ENCODE data around the gene ERICH2. TPM values are rescaled to one million over a fixed set of nuclear protein-coding genes. Genes with fewer than 3 reads are reported as not detected.

Gene ERICH2
- total RNA-seq, 1 experiment from 2014 or later, result 2.4 TPM

DNA sequence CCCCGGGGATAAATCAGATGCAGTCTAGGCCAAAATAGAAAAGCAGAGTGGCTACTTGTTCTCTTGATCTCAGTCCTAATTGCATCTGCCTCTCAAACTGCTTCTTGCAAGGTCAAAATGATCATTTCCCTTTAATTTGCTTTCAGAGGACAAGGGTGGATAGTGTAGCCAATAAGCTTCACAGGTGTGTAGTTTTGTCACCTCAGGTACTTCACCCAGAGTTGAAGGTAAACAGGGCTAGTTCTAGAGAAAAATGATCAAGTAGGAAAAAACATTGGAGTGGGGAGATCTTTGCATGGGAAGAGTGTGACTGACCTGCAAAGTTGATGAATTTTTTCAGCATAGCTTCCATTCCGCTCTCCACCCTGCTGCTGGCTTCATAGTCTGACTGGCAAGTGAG, 8.7 kb downstream of the ERICH2 start:
- ATAC-seq (no peak), DNase-seq (ENCODE audit: low read depth, low spot score) (no peak)
- Histone ChIP-seq H3K9ac (ENCODE audit: low read length) (no peak overlapping the region), H3K27ac (ENCODE audit: low read depth, low read length) (no peak overlapping the region), H3K27me3 (ENCODE audit: insufficient read depth, low read length) (no peaks in the 10 kb centered on the region), H3K9me3 (ENCODE audit: control insufficient read depth in 1 of 2, insufficient read depth in 1 of 2, low read depth in 1 of 2, low read length in 2 of 2) (no peaks in the 10 kb centered on the region), H3K79me2 (ENCODE audit: insufficient read depth, low read length) (no peaks in the 10 kb centered on the region), H3K4me3 (replicated peaks in 1 of 2; ENCODE audit: low read depth in 1 of 2, low read length in 2 of 2) (no peak overlapping the region), H3K36me3 (ENCODE audit: control insufficient read depth in 1 of 2, insufficient read depth in 2 of 2, low read length in 2 of 2) (no peaks in the 10 kb centered on the region), H2AFZ (ENCODE audit: low read depth, low read length, poor library complexity, severe bottlenecking) (no peak overlapping the region), H3K4me1 (ENCODE audit: control insufficient read depth in 1 of 2, insufficient read depth in 2 of 2, low read length in 2 of 2) (no peaks in the 10 kb centered on the region), H4K20me1 (ENCODE audit: insufficient read depth) (no peaks in the 10 kb centered on the region), H3K4me2 (ENCODE audit: low read length) (no peak overlapping the region), H3K9me2 (ENCODE audit: insufficient read depth) (no peaks in the 10 kb centered on the region)
- no TSS peak for BruUV-seq (replicated peaks)
- no peak for TF ChIP-seq YY1 (IDR thresholded peaks at IDR 0.05; ENCODE audit: extremely low read depth, insufficient replicate concordance, low read depth, low read length)
- TF ChIP-seq EZH2phosphoT487 (IDR thresholded peaks at IDR 0.05; ENCODE audit: borderline replicate concordance), result no peak
- TF ChIP-seq POLR2AphosphoS5 (IDR thresholded peaks at IDR 0.05; ENCODE audit: low read depth, low read length), result no peak
- TF ChIP-seq SP1 (IDR thresholded peaks at IDR 0.05; ENCODE audit: low read depth), result no peak
- no peak for TF ChIP-seq EZH2 (IDR thresholded peaks at IDR 0.05)
- no peak for TF ChIP-seq TCF7L2 (IDR thresholded peaks at IDR 0.05; ENCODE audit: borderline replicate concordance, extremely low read depth, insufficient read depth, insufficient read length)
- TF ChIP-seq, protein P1, sequence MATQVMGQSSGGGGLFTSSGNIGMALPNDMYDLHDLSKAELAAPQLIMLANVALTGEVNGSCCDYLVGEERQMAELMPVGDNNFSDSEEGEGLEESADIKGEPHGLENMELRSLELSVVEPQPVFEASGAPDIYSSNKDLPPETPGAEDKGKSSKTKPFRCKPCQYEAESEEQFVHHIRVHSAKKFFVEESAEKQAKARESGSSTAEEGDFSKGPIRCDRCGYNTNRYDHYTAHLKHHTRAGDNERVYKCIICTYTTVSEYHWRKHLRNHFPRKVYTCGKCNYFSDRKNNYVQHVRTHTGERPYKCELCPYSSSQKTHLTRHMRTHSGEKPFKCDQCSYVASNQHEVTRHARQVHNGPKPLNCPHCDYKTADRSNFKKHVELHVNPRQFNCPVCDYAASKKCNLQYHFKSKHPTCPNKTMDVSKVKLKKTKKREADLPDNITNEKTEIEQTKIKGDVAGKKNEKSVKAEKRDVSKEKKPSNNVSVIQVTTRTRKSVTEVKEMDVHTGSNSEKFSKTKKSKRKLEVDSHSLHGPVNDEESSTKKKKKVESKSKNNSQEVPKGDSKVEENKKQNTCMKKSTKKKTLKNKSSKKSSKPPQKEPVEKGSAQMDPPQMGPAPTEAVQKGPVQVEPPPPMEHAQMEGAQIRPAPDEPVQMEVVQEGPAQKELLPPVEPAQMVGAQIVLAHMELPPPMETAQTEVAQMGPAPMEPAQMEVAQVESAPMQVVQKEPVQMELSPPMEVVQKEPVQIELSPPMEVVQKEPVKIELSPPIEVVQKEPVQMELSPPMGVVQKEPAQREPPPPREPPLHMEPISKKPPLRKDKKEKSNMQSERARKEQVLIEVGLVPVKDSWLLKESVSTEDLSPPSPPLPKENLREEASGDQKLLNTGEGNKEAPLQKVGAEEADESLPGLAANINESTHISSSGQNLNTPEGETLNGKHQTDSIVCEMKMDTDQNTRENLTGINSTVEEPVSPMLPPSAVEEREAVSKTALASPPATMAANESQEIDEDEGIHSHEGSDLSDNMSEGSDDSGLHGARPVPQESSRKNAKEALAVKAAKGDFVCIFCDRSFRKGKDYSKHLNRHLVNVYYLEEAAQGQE (IDR thresholded peaks at IDR 0.05; ENCODE audit: low read depth), result no peak
- no peak for TF ChIP-seq JUND (IDR thresholded peaks at IDR 0.05)
- TF ChIP-seq, protein P2, sequence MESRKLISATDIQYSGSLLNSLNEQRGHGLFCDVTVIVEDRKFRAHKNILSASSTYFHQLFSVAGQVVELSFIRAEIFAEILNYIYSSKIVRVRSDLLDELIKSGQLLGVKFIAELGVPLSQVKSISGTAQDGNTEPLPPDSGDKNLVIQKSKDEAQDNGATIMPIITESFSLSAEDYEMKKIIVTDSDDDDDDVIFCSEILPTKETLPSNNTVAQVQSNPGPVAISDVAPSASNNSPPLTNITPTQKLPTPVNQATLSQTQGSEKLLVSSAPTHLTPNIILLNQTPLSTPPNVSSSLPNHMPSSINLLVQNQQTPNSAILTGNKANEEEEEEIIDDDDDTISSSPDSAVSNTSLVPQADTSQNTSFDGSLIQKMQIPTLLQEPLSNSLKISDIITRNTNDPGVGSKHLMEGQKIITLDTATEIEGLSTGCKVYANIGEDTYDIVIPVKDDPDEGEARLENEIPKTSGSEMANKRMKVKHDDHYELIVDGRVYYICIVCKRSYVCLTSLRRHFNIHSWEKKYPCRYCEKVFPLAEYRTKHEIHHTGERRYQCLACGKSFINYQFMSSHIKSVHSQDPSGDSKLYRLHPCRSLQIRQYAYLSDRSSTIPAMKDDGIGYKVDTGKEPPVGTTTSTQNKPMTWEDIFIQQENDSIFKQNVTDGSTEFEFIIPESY (IDR thresholded peaks at IDR 0.05; ENCODE audit: extremely low read depth, insufficient replicate concordance, low read length), result no peak
- no peak for TF ChIP-seq SRF (IDR thresholded peaks at IDR 0.05; ENCODE audit: low read depth)
- TF ChIP-seq, protein P3, sequence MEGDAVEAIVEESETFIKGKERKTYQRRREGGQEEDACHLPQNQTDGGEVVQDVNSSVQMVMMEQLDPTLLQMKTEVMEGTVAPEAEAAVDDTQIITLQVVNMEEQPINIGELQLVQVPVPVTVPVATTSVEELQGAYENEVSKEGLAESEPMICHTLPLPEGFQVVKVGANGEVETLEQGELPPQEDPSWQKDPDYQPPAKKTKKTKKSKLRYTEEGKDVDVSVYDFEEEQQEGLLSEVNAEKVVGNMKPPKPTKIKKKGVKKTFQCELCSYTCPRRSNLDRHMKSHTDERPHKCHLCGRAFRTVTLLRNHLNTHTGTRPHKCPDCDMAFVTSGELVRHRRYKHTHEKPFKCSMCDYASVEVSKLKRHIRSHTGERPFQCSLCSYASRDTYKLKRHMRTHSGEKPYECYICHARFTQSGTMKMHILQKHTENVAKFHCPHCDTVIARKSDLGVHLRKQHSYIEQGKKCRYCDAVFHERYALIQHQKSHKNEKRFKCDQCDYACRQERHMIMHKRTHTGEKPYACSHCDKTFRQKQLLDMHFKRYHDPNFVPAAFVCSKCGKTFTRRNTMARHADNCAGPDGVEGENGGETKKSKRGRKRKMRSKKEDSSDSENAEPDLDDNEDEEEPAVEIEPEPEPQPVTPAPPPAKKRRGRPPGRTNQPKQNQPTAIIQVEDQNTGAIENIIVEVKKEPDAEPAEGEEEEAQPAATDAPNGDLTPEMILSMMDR (IDR thresholded peaks at IDR 0.05 in 2 of 3, conservative IDR thresholded peaks at IDR 0.05 in 1 of 3; ENCODE audit: borderline replicate concordance in 1 of 3, insufficient read depth in 1 of 3, low read depth in 2 of 3, low read length in 2 of 3), result no peak
- ChIA-PET CTCF (no interaction called here), RAD21 (ENCODE audit: low non-redundant PET in 1 of 2, low total read pairs in 2 of 2, uncharacterized antibody in 2 of 2, unreplicated experiment in 2 of 2) (no interaction called here), POLR2A (no interaction called here)
- intact Hi-C loops (cut with micrococcal nuclease), result no loop called here
